ENCODE data around the gene EYA2.
"Not testable (repeated sequence)": the region's sequence is repeated elsewhere in the genome, so short reads cannot be mapped to it uniquely, and the experiment has no call there.

Gene EYA2

GRCh38 chr20:47196091-47197081 lies 301.7 kb downstream of the EYA2 start:
- DNase-seq: peak; percentile 57

DNA sequence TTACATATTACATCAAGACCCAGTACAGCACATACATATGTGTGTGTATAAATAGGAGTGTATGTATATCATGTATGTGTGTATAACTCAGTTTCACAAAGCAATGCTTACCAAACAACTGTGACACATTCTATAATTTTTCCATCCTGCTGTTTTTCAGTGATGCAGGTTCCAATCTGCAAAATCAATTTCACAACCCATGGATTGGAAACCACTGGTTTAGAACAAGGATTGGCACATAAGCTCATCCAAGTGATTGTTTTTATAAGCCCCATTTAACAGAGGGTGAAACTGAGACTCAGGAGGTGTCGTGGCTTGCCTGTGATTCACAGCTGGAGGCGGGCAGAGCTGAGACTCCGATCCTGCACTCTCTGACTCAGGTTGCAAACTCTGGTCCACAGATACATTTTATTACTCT lies 303.6 kb downstream of the EYA2 start:
- DNase-seq: no peak

DNA sequence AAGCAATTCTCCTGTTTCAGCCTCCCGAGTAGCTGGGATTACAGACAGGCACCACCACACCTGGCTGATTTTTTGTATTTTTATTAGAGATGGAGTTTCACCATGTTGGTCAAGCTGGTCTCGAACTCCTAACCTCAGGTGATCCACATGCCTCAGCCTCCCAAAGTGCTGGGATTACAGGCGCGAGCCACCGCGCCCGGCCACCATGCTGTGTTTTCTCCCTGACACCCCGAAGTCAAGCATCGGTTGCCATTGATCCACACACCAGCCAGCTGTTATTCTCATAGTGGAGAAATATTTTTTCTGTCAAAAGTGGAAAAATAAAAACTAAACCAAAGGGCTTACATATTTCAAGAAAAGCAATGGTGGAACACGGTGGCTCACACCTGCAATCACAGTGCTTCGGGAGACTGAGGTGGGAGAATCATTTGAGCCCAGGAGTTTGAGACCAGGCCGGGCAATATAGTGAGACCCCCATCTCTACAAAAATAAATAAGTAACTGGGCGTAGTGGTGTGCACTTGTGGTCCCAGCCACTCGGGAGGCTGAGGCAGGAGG lies 304.4 kb downstream of the EYA2 start:
- no peak for DNase-seq

DNA sequence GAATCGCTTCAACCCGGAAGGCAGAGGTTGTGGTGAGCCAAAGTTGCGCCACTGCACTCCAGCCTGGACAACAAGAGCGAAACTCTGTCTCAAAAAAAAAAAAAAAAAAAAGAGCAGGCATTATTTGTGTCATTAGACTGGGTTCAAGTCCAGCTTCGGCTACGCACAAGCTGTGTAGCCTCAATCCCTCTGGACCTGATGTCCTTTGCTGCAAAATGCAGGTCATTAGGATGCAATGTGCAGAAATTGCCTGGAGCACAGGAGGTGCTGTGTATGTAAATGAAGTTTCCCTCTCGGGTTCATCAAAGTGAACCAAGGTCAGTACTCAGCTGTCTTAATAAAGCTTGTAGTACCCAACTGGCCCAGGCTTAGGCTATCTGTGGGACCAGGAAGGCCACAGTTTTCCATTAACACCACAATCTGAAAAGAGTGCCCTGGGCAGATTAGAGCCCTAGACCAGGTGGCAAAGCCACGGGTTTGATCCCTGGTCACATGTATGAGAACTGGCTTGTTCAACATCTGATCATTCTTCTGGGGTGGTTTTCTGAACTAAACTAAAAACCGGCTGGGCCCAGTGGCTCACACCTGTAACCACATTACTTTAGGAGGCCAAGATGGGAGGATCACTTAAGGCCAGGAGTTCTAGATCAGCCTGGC lies 306.6 kb downstream of the EYA2 start:
- DNase-seq: no peak

- no peak for DNase-seq
Measured at GRCh38 chr20:47202733-47203667, 308.4 kb downstream of the EYA2 start.

GRCh38 chr20:47204008-47204849 lies 309.6 kb downstream of the EYA2 start:
- DNase-seq: no peak

GRCh38 chr20:47204850-47205122 lies 310.1 kb downstream of the EYA2 start:
- DNase-seq: not testable (repeated sequence)

GRCh38 chr20:47205577-47206123 lies 311.0 kb downstream of the EYA2 start:
- DNase-seq: peak; percentile 91

DNA sequence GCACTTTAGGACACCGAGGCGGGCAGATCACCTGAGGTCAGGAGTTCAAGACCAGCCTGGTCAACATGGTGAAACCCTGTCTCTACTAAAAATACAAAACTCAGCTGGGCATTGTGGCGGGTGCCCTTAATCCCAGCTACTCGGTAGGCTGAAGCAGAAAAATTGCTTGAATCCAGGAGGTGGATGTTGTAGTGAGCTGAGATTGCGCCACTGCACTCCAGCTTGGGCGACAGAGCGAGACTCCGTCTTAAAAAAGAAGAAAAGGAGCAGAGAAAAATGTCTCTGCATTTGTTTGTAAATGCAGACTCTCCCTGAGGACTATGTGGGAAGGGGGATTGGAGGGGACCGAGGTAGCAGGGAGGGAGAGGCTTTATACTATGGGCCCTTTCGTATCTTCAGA lies 311.9 kb downstream of the EYA2 start:
- not testable (repeated sequence) for DNase-seq

GRCh38 chr20:47206962-47207641 lies 312.5 kb downstream of the EYA2 start:
- DNase-seq: no peak

DNA sequence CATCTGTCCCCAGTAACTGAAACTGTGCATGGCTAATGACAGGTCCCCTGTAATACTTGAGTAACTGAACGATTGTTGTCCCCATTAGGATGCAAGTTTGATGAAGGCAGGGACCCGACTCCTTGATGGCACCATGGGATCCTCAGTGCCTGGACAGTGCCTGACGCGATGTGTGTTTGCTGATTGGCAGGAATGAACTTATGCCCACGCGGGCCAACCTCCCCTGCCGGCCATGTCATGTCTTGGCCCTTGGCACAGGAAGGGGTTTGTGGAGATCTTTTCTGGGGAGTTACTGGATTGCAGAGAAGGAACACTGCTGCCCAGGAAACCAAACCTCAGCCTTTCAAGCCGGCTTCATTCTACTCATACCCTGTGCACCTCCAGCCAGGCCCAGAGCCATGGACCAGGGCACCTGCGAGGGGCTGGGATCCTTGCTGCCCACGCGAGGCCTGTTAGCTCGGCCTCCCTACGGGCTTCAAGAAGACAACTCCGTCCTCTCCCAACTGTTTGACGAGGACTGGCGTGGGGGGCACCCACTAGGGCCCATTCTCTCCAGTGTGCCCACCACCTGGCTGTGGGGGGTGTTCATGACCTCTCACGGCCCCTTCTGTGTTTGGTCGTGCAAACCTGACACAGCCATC lies 314.0 kb downstream of the EYA2 start:
- no peak for DNase-seq

DNA sequence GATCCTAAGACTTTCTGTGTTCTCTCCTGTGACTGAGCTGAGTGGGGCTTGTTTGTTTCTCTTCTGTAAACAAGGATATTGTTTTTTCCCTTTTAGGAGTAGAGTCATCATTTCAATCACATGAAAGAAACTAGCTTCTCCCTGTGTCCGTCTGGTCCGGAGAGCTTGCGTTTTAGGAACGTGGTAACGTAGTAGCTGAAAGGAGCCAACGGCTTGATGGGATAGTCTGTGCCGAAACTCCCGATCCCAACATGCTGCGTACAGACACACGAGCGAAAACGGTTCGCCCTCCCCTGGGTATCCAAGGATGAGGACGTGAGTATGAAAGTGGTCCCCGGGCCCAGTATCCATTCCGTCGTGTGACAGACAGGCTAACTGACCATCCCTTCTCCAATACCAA lies 315.3 kb downstream of the EYA2 start:
- no peak for DNase-seq

- DNase-seq: no peak
Measured at GRCh38 chr20:47210470-47210869, 315.8 kb downstream of the EYA2 start.

- DNase-seq: no peak
Measured at GRCh38 chr20:47211036-47211435, 316.4 kb downstream of the EYA2 start.

DNA sequence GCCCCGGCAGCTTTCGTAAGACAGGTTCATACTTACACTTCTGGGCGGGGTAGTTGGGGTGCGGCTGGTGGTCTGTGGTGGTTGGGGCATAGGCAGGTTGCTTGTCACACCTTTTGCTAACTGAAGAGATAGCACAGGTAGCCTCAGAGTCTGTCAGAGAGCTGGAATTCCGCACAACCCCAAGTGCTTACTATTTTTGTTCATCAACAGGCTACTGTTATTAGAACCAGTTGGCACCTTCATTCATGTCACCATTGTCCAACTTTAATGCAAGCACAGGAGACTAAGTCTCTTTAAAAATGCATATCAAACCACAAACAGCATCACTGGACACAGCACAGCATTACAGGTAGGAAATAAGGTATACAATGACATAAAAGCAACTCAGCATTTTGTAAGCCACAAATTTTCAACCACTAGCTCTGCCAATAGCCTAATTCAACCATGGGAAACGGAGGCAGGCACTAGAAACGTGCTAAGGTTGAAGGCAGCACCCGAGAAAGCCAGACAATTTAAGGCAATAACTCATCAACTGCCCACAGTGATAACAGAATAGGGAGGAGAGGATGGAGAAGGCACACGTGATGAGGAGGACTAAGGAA lies 318.1 kb downstream of the EYA2 start:
- DNase-seq: no peak

DNA sequence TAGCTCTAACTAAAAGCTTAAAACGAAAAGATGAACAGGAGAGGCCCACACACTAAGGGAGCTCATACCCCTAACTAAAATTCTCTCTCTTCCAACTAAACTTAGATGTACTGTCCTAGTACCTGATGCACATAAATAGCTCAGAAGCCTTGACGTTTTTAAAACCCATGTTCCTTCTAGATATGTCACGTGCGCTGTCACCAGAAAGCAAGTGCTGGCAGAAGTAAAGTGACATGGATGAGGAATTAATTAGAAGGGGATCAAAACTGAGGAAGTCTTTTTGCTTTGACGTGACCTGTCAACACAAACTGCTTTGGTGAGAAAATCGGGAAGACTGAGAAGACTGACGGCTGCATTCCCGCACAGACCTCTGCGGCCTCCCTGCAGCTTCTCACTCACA lies 319.3 kb downstream of the EYA2 start:
- no peak for DNase-seq

DNA sequence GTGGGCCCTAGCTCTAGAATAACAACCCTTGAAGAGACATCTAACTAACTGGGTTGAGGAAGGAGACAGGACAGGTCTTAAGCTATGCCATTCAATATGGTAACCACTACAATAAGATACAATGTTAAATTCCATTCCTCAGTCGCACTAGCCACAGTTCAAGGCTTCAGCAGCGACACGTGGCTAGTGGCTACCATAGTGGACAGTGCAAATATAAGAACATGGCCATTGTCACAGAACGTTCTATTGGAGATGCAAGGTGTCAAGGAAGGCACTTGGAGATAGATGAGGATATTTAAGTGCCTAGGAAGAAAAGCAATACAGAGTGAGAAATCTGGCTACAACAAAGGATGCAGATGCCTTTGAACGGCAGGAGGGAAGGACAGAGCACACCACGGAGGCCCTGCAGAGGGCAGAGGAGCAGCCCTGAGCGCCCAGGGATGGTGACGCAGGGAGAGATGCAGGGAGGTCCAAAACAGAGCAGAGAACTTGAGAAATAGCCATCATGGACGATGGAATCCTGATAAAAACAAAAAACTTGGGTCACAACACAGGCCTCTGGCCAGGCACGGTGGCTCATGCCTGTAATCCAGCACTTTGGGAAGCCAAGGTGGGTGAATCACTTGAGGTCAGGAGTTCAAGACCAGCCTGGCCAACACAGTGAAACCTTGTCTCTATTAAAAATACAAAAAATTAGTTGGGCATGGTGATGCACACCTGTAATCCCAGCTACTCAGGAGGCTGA lies 321.2 kb downstream of the EYA2 start:
- no peak for DNase-seq

DNA sequence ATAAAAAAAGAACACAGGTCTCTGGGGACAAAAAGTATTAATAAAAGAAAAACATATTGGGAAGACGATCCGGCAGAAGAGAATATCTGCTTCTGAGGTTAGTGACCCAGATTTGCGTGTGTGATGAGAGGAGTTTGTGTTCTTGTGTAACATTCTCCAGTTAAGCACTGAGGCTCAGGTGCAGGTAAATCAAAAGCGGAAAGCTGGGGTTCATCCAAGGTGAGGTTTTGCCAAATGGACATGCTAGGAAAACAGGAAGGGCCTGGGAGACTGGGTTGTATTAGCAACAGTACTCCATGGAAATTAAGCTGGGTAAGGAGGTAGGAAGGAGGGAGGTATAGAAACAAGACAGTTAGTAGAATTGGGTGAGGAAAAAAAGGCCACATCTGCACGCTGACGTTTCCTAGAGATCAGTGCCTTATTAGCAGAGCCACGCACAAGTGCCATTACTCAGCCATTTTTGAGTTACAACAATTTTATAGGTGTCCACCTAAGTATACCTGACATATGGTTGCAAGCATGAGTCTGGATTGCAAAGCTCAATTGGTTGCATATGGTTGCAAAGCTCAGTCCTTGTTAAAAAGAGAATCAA lies 322.3 kb downstream of the EYA2 start:
- DNase-seq: no peak

Data from NCI-H2029 (cell line).